Keratinocyte (primary cell): ENCODE results near the gene HDX.

Source experiments
- CTCF ChIP-seq, 3 experiments: IDR thresholded peaks in 1 of 3; conservative IDR thresholded peaks in 1 of 3; optimal IDR thresholded peaks in 1 of 3; 2 replicates in 2 of 3; 3 replicates in 1 of 3; pipeline versions ENCODE3 to v1.5.1; 2011; ENCODE audit warnings: low read length in 3 of 3, mild to moderate bottlenecking in 3 of 3, moderate library complexity in 2 of 3, control low read depth in 1 of 3, inconsistent platforms in 1 of 3; ENCODE audit not compliant: insufficient read depth in 2 of 3; ENCODE audit errors: extremely low read depth in 1 of 3
- EZH2 ChIP-seq: IDR thresholded peaks from one replicate; pipeline ENCODE4 v1.6.1; 2012; ENCODE audit warnings: inconsistent platforms, mild to moderate bottlenecking, low read length, moderate library complexity

- no peak for TF ChIP-seq CTCF (optimal IDR thresholded peaks at IDR 0.05 in 1 of 3, IDR thresholded peaks at IDR 0.05 in 1 of 3, conservative IDR thresholded peaks at IDR 0.05 in 1 of 3; ENCODE audit: extremely low read depth in 1 of 3, insufficient read depth in 2 of 3, low read length in 3 of 3)
- no peak for TF ChIP-seq EZH2
Measured at GRCh38 chrX:84453351-84454246, 48.7 kb downstream of the HDX start.
